HEK293 (cell line): ENCODE results near the gene LRP3.

ENCODE experiments used
- CTCF ChIA-PET: fragments of 350-600 bp; formaldehyde crosslinking; extraction: SDS; loops from one replicate; lab custom pipeline; 2021; ENCODE audit warnings: antibody characterized with exemption; lab: Yijun Ruan, JAX
- POLR2A ChIA-PET: fragments of 300-600 bp; formaldehyde crosslinking; extraction: SDS; loops from one replicate; lab custom pipeline; 2020; ENCODE audit warnings: antibody characterized with exemption, inconsistent platforms; lab: Yijun Ruan, JAX
- H3K27ac ChIP-seq: fragments of 200-500 bp; sonication (Bioruptor generic); 2 replicates; pipeline ENCODE4 v1.5.1; 2014; ENCODE audit warnings: low read depth, low read length, control low read depth, inconsistent platforms; ENCODE audit errors: extremely low read depth
- H3K36me3 ChIP-seq, 2 experiments: fragments of 200-500 bp in 1 of 2; sonication (Bioruptor generic) in 1 of 2; 1 replicate in 1 of 2; 2 replicates in 1 of 2; pipeline ENCODE4 v1.5.1; 2014 to 2017; ENCODE audit warnings: inconsistent platforms in 2 of 2, low read length in 2 of 2; ENCODE audit not compliant: control insufficient read depth in 2 of 2, insufficient read depth in 1 of 2
- H3K4me1 ChIP-seq: fragments of 200-500 bp; sonication (Bioruptor generic); 2 replicates; pipeline ENCODE4 v1.5.1; 2014; ENCODE audit warnings: mild to moderate bottlenecking, low read length, inconsistent platforms; ENCODE audit not compliant: control insufficient read depth, insufficient read depth
- H3K4me3 ChIP-seq: 2 replicates; pipeline ENCODE4 v1.5.1; 2011; ENCODE audit warnings: low read depth, mild to moderate bottlenecking, control low read depth, low read length, moderate library complexity
- H3K9me3 ChIP-seq: fragments of 200-500 bp; sonication (Bioruptor generic); 2 replicates; pipeline ENCODE4 v1.5.1; 2014; ENCODE audit warnings: low read depth, low read length, inconsistent platforms; ENCODE audit not compliant: control insufficient read depth, insufficient read depth
- CTCF ChIP-seq: fragments of 450-650 bp; formaldehyde crosslinking; IDR thresholded peaks from 2 replicates; pipeline ENCODE4 v1.5.1; 2016; ENCODE audit warnings: missing biosample characterization, missing genetic modification characterization
- PRDM1 ChIP-seq: fragments of 450-650 bp; formaldehyde crosslinking; IDR thresholded peaks from 2 replicates; pipeline ENCODE4; 2016; ENCODE audit warnings: missing biosample characterization, missing genetic modification characterization
- SP2 ChIP-seq: fragments of 450-650 bp; formaldehyde crosslinking; IDR thresholded peaks from 2 replicates; pipeline ENCODE4 v1.5.1; 2016; ENCODE audit warnings: missing biosample characterization, missing genetic modification characterization
- ZIC2 ChIP-seq: fragments of 450-650 bp; formaldehyde crosslinking; IDR thresholded peaks from 2 replicates; pipeline ENCODE4 v1.5.1; 2016; ENCODE audit warnings: missing biosample characterization, missing genetic modification characterization
- ZNF157 ChIP-seq: fragments of 450-650 bp; formaldehyde crosslinking; IDR thresholded peaks from 2 replicates; pipeline ENCODE4 v1.5.1; 2016; ENCODE audit warnings: missing biosample characterization, missing genetic modification characterization
- ZNF24 ChIP-seq: fragments of 450-650 bp; formaldehyde crosslinking; IDR thresholded peaks from 2 replicates; pipeline ENCODE4 v1.5.1; 2016; ENCODE audit warnings: missing biosample characterization, missing genetic modification characterization
- ZNF623 ChIP-seq: fragments of 450-650 bp; formaldehyde crosslinking; IDR thresholded peaks from 2 replicates; pipeline ENCODE4 v1.5.1; 2016; ENCODE audit warnings: missing biosample characterization, missing genetic modification characterization
- TF ChIP-seq, protein P1 (sequence below): fragments of 450-650 bp; formaldehyde crosslinking; IDR thresholded peaks from 2 replicates; pipeline ENCODE4 v1.5.1; 2016; ENCODE audit warnings: missing biosample characterization, missing genetic modification characterization, borderline replicate concordance
- TF ChIP-seq, protein P2 (sequence below): fragments of 450-650 bp; formaldehyde crosslinking; IDR thresholded peaks from 2 replicates; pipeline ENCODE4 v1.5.1; 2017; ENCODE audit warnings: missing biosample characterization, mild to moderate bottlenecking, missing genetic modification characterization, moderate library complexity
- TF ChIP-seq, protein P3 (sequence below): fragments of 450-650 bp; formaldehyde crosslinking; IDR thresholded peaks from 2 replicates; pipeline ENCODE4 v1.5.1; 2016; ENCODE audit warnings: missing biosample characterization, missing genetic modification characterization
- TF ChIP-seq, protein P4 (sequence below): fragments of 450-650 bp; formaldehyde crosslinking; IDR thresholded peaks from 2 replicates; pipeline ENCODE4 v1.5.1; 2016; ENCODE audit warnings: missing biosample characterization, missing genetic modification characterization

The LRP3 gene

DNA sequence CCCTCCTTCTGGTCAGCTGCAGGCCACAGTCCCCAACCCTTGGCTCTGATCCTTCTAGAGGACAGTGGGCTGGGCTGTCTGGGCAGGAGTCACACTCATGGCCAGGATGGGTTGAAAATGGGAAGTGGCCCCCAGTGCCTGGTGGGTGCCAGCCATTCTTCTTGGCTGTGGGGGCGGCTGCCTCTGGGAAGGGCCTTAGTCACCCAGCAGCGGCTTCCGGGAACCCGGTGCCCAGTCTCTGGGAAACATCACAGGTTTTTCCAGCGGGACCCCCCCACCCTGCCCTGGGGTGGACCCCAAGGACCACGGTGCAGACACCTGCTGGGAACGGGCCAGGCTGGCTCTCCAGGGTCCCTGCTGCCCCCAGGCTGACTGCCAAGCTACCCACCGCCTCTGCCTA lies 58.8 kb downstream of the LRP3 start (continued):
- TF ChIP-seq, protein P1, sequence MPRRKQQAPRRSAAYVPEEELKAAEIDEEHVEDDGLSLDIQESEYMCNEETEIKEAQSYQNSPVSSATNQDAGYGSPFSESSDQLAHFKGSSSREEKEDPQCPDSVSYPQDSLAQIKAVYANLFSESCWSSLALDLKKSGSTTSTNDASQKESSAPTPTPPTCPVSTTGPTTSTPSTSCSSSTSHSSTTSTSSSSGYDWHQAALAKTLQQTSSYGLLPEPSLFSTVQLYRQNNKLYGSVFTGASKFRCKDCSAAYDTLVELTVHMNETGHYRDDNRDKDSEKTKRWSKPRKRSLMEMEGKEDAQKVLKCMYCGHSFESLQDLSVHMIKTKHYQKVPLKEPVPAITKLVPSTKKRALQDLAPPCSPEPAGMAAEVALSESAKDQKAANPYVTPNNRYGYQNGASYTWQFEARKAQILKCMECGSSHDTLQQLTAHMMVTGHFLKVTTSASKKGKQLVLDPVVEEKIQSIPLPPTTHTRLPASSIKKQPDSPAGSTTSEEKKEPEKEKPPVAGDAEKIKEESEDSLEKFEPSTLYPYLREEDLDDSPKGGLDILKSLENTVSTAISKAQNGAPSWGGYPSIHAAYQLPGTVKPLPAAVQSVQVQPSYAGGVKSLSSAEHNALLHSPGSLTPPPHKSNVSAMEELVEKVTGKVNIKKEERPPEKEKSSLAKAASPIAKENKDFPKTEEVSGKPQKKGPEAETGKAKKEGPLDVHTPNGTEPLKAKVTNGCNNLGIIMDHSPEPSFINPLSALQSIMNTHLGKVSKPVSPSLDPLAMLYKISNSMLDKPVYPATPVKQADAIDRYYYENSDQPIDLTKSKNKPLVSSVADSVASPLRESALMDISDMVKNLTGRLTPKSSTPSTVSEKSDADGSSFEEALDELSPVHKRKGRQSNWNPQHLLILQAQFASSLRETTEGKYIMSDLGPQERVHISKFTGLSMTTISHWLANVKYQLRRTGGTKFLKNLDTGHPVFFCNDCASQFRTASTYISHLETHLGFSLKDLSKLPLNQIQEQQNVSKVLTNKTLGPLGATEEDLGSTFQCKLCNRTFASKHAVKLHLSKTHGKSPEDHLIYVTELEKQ (tag by site-specific recombination), result no peak

DNA sequence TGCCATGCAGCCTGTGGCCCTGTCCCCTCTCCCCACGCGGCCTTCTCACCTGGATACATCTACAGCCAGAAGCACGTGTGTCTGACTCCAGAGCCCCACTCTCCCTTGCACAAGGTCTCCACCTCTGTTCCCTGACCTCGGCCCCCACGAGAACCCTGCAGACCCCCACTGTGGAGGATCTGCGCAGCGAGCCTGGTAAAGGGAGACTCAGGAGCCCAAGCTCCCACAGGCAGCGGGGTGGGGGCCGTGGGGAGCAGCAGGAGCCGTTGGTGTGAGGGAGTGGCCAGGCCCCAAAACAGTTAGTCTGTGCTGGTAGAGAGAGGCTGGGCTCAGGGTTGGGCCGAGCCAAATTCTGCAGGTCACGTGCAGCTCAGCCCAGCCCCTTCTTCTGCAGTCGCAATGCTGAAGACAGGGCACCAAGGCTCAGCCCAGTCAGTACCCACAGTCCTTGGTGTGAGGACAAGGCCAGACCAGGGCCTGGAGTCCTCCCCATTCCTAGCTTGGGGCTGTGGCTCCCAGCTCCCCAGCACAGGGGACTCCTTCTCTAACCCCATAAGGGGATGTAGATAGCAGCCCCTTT lies 60.2 kb downstream of the LRP3 start:
- ChIA-PET CTCF (interaction anchor here (1.1 to 1.7 kb wide), 3 partner anchors 8 to 161 kb away, joined by 4 to 11 read pairs (median 5); no protein-coding TSS in a partner anchor), POLR2A (no interaction called here)
- Histone ChIP-seq H3K9me3 (no peaks in the 10 kb centered on the region; the same call in 1 of the 2 replicates), H3K36me3 (no peaks in the 10 kb centered on the region; a peak in 1 of 3 replicates), H3K4me3 (no peak overlapping the region), H3K4me1 (no peaks in the 10 kb centered on the region), H3K27ac (no peak overlapping the region)
- TF ChIP-seq, protein P2, sequence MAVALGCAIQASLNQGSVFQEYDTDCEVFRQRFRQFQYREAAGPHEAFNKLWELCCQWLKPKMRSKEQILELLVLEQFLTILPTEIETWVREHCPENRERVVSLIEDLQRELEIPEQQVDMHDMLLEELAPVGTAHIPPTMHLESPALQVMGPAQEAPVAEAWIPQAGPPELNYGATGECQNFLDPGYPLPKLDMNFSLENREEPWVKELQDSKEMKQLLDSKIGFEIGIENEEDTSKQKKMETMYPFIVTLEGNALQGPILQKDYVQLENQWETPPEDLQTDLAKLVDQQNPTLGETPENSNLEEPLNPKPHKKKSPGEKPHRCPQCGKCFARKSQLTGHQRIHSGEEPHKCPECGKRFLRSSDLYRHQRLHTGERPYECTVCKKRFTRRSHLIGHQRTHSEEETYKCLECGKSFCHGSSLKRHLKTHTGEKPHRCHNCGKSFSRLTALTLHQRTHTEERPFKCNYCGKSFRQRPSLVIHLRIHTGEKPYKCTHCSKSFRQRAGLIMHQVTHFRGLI (tag by site-specific recombination), result peak; percentile 89; the same call in 1 of the 2 replicates
- no peak for TF ChIP-seq ZNF157 (tag by site-specific recombination)

DNA sequence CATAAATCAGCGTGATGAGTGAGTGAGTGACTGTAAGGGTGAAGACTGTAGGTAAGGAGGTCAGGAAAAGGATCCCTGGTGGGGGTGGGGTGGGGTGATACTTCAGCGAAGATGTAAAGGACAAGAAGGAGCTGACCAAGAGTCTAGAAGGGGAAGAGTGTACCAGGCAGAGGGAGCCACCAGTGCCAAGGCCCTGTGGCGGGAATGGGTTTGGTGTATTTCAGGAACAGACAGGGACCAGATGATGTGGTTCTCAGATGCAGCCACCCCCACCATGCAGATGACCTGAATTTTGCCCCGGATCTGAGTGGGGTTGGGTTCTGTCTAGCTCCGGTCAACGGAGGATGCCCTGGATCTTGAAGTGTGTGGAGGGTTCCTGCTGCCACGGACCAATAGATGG lies 61.7 kb downstream of the LRP3 start:
- peak; percentile 22; the same call in 1 of the 2 replicates for TF ChIP-seq SP2 (tag by site-specific recombination)
- TF ChIP-seq, protein P3, sequence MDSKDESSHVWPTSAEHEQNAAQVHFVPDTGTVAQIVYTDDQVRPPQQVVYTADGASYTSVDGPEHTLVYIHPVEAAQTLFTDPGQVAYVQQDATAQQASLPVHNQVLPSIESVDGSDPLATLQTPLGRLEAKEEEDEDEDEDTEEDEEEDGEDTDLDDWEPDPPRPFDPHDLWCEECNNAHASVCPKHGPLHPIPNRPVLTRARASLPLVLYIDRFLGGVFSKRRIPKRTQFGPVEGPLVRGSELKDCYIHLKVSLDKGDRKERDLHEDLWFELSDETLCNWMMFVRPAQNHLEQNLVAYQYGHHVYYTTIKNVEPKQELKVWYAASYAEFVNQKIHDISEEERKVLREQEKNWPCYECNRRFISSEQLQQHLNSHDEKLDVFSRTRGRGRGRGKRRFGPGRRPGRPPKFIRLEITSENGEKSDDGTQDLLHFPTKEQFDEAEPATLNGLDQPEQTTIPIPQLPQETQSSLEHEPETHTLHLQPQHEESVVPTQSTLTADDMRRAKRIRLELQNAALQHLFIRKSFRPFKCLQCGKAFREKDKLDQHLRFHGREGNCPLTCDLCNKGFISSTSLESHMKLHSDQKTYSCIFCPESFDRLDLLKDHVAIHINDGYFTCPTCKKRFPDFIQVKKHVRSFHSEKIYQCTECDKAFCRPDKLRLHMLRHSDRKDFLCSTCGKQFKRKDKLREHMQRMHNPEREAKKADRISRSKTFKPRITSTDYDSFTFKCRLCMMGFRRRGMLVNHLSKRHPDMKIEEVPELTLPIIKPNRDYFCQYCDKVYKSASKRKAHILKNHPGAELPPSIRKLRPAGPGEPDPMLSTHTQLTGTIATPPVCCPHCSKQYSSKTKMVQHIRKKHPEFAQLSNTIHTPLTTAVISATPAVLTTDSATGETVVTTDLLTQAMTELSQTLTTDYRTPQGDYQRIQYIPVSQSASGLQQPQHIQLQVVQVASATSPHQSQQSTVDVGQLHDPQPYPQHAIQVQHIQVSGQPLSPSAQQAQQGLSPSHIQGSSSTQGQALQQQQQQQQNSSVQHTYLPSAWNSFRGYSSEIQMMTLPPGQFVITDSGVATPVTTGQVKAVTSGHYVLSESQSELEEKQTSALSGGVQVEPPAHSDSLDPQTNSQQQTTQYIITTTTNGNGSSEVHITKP, result 0 out of 2 replicates have a peak, but pooled peaks have one; percentile 34
- no peak for TF ChIP-seq ZNF24 (tag by site-specific recombination)
- peak; percentile 94 for TF ChIP-seq ZNF623 (tag by site-specific recombination)
- H3K36me3 ChIP-seq, result no peaks in the 10 kb centered on the region; a peak in 1 of 3 replicates
- no peak overlapping the region for H3K27ac ChIP-seq
- POLR2A ChIA-PET, result no interaction called here
- no peak overlapping the region for H3K4me3 ChIP-seq
- CTCF ChIA-PET, result interaction anchor here (0.5 to 4.0 kb wide), 12 partner anchors 10 to 151 kb away, joined by 3 to 16 read pairs (median 4); no protein-coding TSS in a partner anchor
- H3K9me3 ChIP-seq, result no peaks in the 10 kb centered on the region; the same call in 1 of the 2 replicates
- H3K4me1 ChIP-seq, result no peaks in the 10 kb centered on the region

DNA sequence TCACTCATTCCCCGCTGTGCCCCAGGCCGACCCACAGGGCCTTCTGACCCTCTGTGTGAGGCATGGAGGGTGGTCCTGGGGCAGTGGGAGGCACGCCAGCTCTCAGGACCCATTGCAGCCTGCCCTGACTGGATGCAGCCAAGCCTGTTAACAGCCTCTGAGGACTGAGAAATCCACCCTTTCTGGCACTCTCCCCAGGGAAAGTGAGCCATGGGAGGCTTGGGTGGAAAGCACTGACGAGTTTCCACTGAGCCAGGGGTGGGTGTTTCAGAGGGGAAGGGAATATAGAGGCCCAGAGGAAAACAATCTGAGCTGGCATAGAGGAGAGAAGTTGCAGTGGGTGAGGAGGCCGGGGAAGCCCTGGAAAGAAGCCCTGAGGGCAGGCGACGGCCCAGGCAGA lies 62.1 kb downstream of the LRP3 start:
- CTCF ChIA-PET, result interaction anchor here (0.7 to 4.0 kb wide), 6 partner anchors 14 to 151 kb away, joined by 3 to 16 read pairs (median 4); no protein-coding TSS in a partner anchor
- H3K27ac ChIP-seq, result no peak overlapping the region
- H3K36me3 ChIP-seq, result no peaks in the 10 kb centered on the region; a peak in 1 of 3 replicates
- no peaks in the 10 kb centered on the region; the same call in 1 of the 2 replicates for H3K9me3 ChIP-seq
- TF ChIP-seq PRDM1 (tag by site-specific recombination) (peak; percentile 43; the same call in 1 of the 2 replicates), CTCF (tag by site-specific recombination) (no peak), ZIC2 (tag by site-specific recombination) (peak; percentile 7; the same call in 1 of the 2 replicates)
- TF ChIP-seq, protein P4, sequence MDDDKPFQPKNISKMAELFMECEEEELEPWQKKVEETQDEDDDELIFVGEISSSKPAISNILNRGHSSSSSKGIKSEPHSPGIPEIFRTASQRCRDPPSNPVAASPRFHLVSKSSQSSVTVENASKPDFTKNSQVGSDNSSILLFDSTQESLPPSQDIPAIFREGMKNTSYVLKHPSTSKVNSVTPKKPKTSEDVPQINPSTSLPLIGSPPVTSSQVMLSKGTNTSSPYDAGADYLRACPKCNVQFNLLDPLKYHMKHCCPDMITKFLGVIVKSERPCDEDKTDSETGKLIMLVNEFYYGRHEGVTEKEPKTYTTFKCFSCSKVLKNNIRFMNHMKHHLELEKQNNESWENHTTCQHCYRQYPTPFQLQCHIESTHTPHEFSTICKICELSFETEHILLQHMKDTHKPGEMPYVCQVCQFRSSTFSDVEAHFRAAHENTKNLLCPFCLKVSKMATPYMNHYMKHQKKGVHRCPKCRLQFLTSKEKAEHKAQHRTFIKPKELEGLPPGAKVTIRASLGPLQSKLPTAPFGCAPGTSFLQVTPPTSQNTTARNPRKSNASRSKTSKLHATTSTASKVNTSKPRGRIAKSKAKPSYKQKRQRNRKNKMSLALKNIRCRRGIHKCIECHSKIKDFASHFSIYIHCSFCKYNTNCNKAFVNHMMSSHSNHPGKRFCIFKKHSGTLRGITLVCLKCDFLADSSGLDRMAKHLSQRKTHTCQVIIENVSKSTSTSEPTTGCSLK (tag by site-specific recombination), result no peak
- no peaks in the 10 kb centered on the region; the same call in 1 of the 2 replicates for H3K4me1 ChIP-seq
- POLR2A ChIA-PET, result interaction anchor here (0.7 kb wide), 1 partner anchor 41 kb away, joined by 4 read pairs; no protein-coding TSS in a partner anchor
- H3K4me3 ChIP-seq, result no peak overlapping the region
